Fibroblast of mammary gland (primary cell): ENCODE measurements around the gene CSNK1D.

ENCODE experiments used
- DNase-seq: peaks from one replicate; pipeline ENCODE4 v3.0.0-alpha.2; 2010; ENCODE audit warnings: low read depth
- H3K4me3 ChIP-seq: 2 replicates; pipeline ENCODE4 v1.5.1; 2011; ENCODE audit warnings: low read depth, mild to moderate bottlenecking, low read length, moderate library complexity; ENCODE audit not compliant: control insufficient read depth
- CTCF ChIP-seq: conservative IDR thresholded peaks from 2 replicates; pipeline ENCODE4 v1.5.1; 2011; ENCODE audit warnings: low read depth, low read length, inconsistent platforms; ENCODE audit not compliant: control insufficient read depth, insufficient read depth

The CSNK1D gene

GRCh38 chr17:82305727-82306300, 32.3 kb upstream of the CSNK1D start:
- DNase-seq = no peak
- TF ChIP-seq CTCF = no peak
- H3K4me3 ChIP-seq = no peak overlapping the region

- TF ChIP-seq CTCF = no peak
- no peak for DNase-seq
- H3K4me3 ChIP-seq = no peak overlapping the region
Observed at GRCh38 chr17:82304826-82305726, 31.6 kb upstream of the CSNK1D start.

- H3K4me3 ChIP-seq = no peak overlapping the region
- no peak for DNase-seq
- no peak for TF ChIP-seq CTCF
Observed at GRCh38 chr17:82303944-82304808, 30.7 kb upstream of the CSNK1D start.

GRCh38 chr17:82302991-82303943, 29.8 kb upstream of the CSNK1D start:
- DNase-seq = no peak
- no peak for TF ChIP-seq CTCF
- no peak overlapping the region for H3K4me3 ChIP-seq

- TF ChIP-seq CTCF = no peak
- no peak for DNase-seq
- H3K4me3 ChIP-seq = no peak overlapping the region
Observed at GRCh38 chr17:82302568-82302963, 29.1 kb upstream of the CSNK1D start.
